Measurements from ENCODE around the gene ANKFY1.
"Not testable (repeated sequence)": the region's sequence is repeated elsewhere in the genome, so short reads cannot be mapped to it uniquely, and the experiment has no call there.

The ANKFY1 gene

DNA sequence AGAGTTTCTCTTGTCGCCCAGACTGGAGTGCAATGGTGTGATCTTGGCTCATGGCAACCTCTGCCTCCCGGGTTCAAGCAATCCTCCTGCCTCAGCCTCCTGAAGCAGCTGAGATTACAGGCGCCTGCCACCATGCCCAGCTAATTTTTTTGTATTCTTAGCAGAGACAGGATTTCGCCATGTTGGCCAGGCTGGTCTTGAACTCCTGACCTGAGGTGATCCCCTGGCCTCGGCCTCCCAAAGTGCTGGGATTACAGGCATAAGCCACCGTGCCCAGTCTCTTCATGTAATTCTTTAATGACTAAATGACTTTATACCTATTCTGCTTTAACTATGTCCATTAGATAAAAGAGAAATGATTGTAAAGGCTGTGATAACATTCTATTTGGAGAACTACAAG, 8.5 kb downstream of the ANKFY1 start:
- DNase-seq, result not testable (repeated sequence)

DNA sequence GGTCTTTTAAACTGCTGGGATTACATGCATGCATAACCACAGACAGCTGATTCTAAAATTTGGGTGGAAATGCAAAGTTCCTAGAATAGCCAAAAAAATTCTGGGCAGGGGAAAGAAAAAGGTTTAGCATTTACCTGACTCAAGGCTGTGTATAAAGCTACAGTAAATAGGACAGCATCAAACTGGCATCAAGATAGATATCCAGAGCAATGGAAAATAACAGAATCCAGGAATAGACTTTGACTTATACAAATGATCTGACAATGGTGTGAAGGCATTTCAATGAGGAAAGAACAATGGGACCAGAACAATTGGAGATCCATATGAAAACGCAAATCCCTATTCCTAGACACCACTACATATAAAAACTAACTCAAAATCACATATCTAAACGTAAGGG, 12.9 kb downstream of the ANKFY1 start:
- DNase-seq, result no peak

DNA sequence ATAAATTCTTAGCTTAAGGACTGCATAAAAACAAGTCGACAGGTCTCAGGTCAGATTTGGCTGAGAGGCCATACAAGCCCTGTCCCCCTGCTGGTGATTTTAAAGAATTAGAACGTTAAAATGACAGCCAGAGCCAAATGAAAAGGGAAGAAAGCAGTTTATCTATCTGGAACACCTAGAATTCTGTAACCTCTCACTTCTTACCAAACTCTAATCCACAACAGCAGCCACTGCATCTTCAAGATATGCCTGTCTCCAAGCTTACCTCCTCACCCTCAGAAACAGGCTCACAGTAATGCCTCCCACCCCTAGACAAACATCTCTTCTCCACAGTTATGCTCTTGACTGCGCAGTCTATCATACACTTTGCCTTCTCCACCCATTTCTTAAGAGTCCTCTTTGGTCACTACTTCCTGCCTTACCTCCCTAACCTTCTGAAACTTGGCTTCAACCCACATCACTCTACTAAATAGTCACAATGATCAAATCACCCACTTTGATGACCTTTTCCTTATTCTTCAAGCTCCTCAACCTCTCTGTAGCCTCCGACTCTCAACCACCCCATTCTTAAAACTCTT, 14.2 kb downstream of the ANKFY1 start:
- no peak for DNase-seq

DNA sequence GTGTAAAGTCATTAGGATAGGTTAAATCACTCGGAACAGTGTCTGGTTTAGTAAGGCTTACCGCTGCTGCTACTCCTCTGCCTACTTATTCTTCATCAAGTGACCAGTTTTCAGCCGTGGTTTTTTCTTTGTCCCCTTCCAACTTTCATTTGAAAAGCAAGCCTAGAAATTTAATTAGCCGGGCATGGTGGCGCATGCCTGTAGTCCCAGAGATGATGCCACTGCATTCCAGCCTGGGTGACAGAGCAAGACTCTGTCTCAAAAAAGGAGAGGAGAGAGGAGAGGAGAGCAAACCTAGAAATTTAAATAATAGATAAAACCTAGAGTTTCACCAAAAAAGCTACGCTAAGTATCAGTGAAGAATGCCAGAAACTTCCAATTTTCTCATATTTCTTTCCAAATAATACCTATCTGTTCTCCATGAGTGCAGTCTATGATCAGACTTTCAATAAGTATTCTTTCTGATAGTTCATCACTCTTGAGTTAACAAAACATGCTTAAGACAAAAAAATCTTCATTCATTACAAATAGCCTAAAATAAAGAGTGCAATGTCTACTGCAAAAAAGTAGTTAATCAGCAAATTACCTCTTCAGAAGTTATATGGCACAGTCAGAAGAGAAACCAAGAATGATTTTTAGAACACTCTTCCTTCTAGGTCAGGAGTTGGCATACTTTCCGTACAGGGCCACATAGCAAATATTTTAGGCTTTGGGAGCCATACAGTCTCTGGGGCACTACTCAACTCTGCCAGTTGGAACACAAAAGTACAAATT, 15.1 kb downstream of the ANKFY1 start:
- DNase-seq, result no peak

DNA sequence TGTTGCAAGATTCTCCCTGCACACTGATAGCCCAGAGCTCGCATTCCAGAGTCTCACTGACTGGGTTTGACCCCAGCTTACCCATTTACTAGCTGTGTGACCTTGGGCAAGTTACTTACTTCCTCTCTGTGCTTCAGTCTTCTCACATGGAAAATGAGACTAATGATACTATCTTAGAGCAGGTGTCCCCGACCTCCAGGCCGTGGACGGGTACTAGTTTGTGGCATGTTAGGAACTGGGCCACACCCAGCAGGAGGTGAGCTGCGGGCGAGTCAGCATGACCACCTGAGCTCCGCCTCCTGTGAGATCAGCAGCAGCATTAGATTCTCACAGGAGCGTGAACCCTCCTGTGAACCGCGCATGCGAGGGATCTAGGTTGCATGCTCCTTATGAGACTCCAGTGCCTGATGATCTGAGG, 15.8 kb downstream of the ANKFY1 start:
- no peak for DNase-seq

DNA sequence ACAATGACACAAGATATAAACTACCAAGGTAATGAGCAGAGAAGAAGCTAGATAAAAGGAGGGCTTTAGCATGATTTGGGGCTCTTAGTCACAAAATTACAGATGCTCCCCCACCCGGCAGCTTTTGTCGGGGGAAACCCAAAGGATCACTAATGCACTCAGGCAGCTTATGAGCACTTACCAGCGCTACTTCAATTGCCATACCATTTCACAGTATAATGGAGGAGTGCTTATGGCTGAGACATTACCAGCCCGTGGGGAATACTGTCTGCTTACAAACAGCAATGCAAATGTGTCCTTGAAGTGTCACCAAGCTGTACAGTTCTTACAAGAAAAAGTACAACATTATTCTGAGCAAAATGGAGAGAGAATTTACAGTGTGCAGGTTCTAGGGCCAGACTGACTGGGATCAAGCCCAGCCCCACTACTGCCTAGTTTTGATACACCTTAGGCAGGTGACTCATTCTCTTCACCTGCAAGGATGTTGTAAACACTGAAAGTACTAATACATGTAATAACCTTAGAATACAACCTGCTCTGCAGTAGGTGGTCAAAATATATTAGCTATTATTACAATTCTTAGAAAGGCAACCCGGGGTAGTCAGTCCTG, 16.3 kb downstream of the ANKFY1 start:
- DNase-seq, result peak; percentile 94

DNA sequence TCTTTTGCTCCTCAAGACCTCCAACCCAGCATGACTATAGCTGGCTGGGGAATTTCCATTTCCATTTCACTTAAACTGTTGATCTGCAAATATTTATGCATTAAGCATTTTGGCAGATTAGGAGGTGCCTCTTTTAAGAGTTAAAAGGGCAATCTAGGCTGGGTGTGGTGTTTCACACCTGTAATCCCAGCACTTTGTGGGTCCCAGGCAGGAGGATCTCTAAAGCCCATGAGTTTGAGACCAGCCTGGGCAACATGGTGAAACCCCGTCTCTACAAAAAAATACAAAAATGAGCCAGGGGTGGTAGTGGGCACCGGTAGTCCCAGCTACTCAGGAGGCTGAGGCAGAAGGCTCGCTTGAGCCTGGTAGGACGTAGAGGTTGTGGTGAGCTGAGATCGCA, 17.1 kb downstream of the ANKFY1 start:
- no peak for DNase-seq

DNA sequence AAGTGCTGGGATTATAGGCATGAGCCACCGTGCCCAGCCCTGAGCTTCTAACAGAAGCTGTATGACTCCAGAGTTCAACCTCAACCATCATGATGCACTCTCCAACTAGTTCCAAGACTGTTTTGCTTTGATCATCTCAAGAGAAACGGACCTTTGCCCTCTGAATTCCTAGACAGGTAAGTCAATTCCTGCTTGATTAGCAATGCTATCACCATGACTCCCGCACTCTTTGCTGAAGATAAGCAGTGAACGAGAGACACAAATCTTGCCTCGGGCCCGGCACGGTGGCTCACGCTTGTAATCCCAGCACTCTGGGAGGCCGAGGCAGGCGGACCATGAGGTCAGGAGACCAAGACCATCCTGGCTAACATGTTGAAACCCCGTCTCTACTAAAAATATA, 22.2 kb downstream of the ANKFY1 start:
- DNase-seq, result no peak

DNA sequence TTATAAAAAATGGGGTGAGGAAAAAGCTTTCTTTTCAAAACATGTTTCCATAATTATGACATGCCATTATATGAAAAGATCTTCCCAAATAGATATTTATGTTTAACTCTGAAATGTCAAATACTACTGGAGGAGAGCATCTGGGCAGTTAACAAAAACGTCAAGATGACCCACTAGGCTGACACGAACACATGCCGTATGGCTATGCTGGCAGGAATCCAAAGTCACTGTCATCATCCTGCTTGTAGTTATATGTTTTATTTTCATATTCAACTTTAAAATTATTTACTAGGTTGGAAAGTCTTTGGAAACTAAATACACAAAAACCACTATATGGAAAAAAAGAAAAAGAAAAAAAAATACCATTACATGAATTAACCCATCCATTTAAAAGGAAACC, 27.3 kb downstream of the ANKFY1 start:
- no peak for DNase-seq

DNA sequence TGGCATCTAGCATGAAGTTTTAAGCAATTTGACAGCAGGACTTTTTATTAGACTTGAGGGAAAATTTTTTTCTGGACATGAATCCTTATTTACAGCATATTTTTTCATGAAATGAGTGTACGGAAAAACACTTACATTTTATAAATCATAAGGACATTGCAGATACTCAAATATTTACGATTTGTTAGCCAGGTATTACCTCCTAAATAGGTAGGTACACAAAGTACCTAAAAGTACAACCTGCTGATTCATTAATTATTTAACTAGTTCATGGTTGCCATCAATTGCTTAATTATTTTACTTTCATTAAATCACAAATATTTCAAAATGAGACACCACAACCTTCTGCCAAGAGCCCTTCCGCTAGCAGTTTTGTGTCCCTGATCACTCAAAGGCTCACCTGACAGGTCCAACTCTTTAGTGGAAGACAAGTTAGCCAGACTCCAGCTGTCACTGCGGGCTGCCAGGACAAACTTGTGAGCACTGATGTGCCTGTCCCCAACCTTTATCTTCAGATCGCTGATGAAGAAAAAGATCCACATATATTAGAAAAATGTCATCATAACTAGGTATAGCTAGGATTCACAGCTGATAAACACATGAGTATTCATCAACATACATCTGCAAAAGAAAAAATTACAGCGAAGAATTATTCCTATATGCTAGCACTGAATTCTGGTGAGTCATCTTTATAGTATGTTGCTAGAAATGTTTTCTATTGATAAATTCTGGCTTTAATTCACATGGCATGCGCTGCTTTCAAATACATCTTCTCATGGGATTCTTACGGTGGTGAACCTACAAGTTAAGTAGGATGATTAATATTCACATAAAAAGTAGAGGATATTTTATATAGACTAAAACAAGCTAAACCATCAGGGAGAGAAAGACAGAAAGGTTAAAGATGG, 28.2 kb downstream of the ANKFY1 start:
- no peak for DNase-seq

DNA sequence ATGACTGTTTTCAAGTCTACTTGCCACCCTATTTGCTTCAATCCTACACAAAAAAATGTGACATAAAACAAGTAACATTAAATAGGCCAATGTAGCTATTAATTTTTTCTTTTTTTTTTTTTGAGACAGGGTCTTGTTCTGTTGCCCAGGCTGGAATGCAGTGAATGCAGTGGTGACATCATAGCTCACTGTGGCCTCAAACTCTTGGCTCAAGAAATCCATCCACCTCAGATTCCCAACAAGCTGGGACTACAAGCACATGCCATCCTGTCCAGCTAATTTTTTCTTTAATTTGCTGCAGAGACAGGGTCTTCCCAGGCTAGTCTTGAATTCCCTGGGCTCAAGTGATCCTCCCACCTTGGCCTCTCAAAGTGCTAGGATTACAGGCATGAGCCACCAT, 29.4 kb downstream of the ANKFY1 start:
- DNase-seq, result no peak

DNA sequence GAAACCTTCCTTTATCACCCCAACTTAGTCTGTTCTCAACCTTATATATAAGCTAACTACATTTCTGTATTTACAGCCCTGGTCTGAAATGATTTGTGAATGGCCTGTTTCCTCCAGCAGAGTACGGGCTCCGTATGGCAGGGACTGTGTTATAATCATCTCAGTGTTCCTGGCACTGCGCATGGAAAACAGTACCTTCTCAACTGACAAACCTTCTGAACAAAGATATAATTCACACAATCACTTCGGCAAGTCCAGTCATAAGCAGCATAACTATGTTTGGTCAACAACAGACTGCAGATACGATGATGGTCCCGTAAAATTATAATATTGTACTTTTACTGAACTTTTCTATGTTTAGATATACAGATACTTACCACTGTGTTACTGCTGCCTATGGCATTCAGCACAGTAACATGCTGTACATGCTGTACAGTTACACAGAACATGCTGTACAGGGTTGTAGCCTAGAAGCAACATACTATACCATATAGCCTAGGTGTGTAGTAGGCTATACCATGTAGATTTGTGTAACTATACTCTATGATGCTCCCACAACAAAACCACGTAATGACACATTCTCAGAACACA, 30.0 kb downstream of the ANKFY1 start:
- DNase-seq, result no peak

DNA sequence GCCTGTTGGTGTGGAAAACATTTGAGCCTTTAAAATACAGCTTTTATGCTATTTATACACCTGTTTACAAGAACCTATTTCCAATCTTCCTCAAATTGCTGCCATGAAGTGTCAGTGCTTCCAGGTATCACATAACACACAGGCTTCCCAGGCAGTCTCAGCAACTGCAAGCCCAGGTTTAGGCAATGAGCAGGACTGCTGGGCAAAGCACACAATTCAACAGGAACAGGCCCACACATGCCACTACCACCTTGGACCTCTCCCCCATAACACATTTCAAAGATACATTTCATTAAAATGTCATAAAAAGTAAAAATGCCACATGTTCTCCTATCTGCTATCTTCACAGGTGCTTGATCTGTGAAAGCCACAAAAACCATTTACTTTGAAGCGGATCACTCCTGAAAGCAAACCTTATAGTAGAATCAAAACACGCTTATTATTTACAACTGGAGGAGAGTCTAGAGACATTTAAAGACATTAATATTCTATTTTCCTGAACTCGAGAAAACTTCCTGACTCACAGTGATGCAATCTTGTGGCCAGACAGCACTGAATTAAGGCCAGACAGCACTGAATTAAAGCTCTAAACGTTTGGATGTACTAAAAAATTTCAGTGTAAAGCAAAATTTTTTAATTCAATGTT, 31.5 kb downstream of the ANKFY1 start:
- no peak for DNase-seq

DNA sequence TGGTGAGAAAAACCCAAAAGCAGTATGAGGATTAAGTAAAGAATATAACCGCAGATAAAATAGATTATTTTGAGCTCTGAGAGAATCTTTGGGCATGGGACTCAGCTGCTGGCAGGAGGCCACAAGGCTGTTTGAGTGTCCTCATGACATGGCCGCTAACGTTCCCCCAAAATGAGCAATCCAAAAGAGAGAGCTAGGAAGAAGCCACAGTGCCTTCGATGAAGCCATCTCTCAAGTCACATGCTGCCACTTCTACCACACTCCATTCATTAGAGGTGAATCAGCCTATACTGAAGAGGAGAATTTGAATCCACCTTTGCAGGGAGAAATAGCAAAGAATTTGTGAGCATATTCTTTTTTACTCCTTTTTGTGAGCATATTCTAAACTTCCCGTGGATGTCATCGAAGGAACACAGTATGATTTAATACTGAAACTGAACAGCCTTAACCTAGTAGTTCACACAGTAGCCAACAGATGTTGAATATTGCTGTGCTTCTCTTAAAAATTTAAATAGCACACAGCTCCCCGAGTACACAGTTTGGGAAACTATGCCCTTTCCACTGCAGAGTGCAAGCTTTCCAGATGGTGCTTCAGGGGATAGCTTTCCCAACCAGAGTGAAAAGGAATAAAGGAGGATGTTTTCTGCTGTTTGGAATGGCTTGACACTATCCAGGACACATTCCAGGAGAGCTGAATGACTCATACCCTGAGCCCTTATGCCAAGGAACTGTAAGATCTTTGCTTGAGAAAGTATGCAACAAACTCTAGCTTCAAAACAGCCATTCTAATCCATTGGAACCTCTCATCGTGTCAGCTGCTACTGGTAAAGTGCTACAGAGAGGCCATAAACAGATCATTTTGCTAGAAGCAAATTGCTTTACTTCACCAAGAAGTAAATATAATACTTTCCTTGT, 33.9 kb downstream of the ANKFY1 start:
- DNase-seq, result no peak

DNA sequence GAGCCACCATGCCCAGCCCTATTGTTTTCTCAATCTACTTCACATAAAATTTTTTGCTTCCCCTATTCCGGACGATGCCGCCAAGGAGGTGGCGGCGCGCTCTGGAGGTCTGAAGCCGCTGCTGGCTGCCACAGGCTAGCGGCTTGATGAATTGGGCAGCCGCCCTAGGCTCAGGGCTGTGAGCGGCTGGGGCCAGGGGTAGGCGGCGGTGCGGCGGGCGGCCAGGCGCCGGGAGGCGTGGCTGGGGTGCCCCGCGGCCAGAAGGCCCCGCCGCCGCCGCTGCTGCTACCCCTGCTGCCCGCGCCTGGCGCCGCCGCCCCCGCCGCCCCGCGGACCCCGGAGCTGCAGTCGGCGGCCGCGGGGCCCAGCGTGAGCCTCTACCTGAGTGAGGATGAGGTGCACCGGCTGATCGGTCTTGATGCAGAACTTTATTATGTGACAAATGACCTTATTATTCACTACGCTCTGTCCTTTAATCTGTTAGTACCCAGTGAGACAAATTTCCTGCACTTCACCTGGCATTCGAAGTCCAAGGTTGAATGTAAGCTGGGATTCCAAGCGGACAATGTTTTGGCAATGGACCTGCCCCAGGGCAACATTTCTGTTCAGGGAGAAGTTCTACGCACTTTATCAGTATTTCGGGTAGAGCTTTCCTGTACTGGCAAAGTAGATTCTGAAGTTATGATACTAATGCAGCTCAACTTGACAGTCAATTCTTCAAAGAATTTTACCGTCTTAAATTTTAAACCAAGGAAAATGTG, 41.7 kb downstream of the ANKFY1 start:
- no peak for DNase-seq

DNA sequence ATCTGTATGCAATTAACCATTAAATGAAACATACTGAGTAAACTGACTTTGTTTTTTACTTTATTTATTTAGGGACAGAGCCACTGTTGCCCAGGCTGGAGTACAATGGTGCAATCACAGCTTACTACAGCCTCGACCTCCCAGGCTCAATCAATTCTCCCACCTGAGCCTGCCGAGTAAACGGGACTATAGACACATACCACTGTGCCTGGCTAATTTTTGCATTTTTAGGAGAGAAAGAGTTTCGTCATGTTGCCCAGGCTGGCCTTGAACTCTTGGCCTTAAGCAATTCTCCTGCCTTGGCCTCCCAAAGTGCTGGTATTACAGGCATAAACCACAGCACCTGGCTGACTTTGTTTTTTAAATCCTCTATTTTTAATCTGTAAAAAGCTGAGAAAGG, 42.6 kb downstream of the ANKFY1 start:
- DNase-seq, result no peak

DNA sequence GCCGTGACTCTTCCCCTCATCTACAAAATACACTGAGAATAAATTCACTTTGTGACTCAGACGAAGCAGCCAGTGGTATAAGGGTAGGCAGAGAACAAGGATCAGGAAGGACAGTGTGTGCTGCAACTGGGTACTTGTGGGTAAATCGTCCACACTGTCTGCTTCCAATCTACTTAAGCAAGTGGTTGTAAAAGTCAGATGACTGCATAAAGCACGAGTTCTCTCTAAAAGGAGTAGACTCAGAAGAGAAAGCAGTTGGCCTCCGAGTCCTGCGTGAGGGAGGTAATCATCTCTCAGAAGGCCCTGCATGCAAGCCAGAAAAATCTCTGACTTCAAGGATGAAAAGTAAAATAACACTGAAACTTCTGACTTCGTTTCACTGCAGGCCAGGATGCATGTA, 43.1 kb downstream of the ANKFY1 start:
- no peak for DNase-seq

DNA sequence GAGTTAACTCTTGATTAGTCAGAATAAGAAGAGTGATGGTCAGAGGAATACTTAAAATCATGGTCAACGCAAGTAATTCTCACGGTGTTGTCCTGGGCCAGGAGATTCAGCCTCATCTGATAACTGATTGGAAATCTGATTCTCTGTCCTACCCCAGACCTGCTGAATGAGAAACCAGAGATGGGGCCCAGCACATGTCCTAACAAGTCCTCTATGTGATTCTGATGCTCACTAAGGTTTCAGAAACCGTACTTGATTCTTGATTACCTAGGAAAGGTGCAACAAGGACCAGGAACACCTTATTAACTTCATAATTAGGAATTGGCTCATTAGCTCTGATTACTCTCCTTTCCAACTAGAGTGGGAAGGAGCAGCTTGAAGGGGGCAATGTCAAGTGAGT, 44.5 kb downstream of the ANKFY1 start:
- DNase-seq, result no peak

DNA sequence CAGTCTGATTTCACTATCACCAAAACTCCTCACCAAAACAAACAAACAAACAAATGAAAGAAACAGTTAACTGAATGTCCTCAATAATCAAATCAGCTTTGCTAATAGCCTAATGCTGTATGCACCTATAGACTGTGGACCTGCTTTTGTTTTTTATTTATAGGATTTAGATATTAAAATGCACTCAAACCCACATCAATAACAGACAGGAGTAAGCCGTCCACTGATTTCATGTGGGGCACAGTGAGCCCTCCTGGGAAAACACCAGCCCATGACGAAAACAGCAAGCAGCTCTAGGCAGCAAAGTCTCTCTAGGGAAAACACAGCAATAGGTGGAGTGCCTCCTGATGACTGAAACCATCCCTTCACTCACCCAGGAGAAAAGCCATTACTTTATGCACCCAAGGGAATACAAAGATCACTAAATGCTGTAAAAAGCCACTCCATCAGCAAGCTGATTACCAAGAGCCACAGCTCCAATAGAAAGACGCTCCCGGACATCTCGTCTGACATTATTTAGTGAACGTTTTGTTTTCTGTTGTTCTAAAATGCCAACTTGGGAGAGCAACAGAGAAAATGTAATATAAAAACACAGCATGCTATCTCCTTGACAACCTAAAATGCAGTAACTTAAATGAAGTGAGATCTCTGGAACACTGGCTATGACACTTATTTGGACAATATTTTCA, 47.8 kb downstream of the ANKFY1 start:
- peak; percentile 94 for DNase-seq

DNA sequence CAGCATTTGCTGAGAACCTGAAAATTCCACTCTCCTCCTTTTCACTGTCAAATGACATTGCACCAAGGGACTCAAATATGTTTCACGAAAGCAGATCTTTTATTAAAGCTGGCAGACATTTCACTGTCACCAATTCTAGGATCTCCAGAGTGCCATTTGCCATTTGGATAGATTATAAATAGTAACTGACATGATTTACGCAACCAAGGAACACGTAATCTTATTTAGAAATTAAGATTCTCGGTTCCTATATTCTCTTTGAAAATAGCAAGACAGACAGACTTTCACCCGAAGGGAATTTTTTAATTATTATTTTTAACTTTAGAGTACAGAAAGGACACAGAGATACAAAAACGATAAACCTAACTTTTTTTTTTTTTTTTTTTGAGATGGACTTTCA, 49.6 kb downstream of the ANKFY1 start:
- no peak for DNase-seq
